ENCODE results near the gene TOE1.
"Not testable (repeated sequence)": the region's sequence is repeated elsewhere in the genome, so short reads cannot be mapped to it uniquely, and the experiment has no call there.

Gene TOE1

GRCh38 chr1:45356186-45356585 is 16.2 kb downstream of the TOE1 start:
- no peak for DNase-seq

GRCh38 chr1:45359882-45360513 is 20.0 kb downstream of the TOE1 start:
- DNase-seq, result peak in 1 of 2 experiments; percentile 28

GRCh38 chr1:45360981-45361380 is 21.0 kb downstream of the TOE1 start:
- DNase-seq, result not testable (repeated sequence)

GRCh38 chr1:45364294-45364693 is 24.3 kb downstream of the TOE1 start:
- DNase-seq, result no peak

- DNase-seq, result no peak
Observed at GRCh38 chr1:45365051-45365450, 25.1 kb downstream of the TOE1 start.

- DNase-seq, result no peak
Observed at GRCh38 chr1:45370575-45370974, 30.6 kb downstream of the TOE1 start.

GRCh38 chr1:45373573-45373972 is 33.6 kb downstream of the TOE1 start:
- no peak for DNase-seq

- no peak for DNase-seq
Observed at GRCh38 chr1:45375104-45376090, 35.4 kb downstream of the TOE1 start.

- DNase-seq, result no peak
Observed at GRCh38 chr1:45378184-45378583, 38.2 kb downstream of the TOE1 start.

GRCh38 chr1:45379524-45379923 is 39.6 kb downstream of the TOE1 start:
- no peak for DNase-seq

- no peak for DNase-seq
Observed at GRCh38 chr1:45380125-45380524, 40.2 kb downstream of the TOE1 start.

- DNase-seq, result no peak
Observed at GRCh38 chr1:45380730-45381129, 40.8 kb downstream of the TOE1 start.

GRCh38 chr1:45381243-45381642 is 41.3 kb downstream of the TOE1 start:
- DNase-seq, result no peak

- no peak for DNase-seq
Observed at GRCh38 chr1:45383191-45383590, 43.2 kb downstream of the TOE1 start.

GRCh38 chr1:45384213-45384612 is 44.2 kb downstream of the TOE1 start:
- not testable (repeated sequence) for DNase-seq

- DNase-seq, result no peak
Observed at GRCh38 chr1:45385302-45385701, 45.3 kb downstream of the TOE1 start.

- no peak for DNase-seq
Observed at GRCh38 chr1:45386219-45386618, 46.2 kb downstream of the TOE1 start.
